Keratinocyte (primary cell): ENCODE data around the gene CTCFL. TPM values are rescaled to one million over a fixed set of nuclear protein-coding genes. Genes with fewer than 3 reads are reported as not detected.

Source experiments
- DNase-seq: peaks from one replicate; pipeline ENCODE4 v3.0.0-alpha.2; 2011; ENCODE audit warnings: low read depth, missing footprints, low spot score
- FAIRE-seq: peaks from 2 replicates; lab custom pipeline; 2011; peaks lifted over from hg19 to GRCh38; lab: Jason Lieb, UNC
- H2AFZ ChIP-seq: 2 replicates; pipeline ENCODE4 v1.6.0; 2012; ENCODE audit warnings: low read length, control low read depth, inconsistent platforms; ENCODE audit not compliant: control insufficient read depth
- H3K27ac ChIP-seq: 2 replicates; pipeline ENCODE4 v1.5.1; 2011; ENCODE audit warnings: low read length; ENCODE audit not compliant: control insufficient read depth, insufficient read depth
- H3K27me3 ChIP-seq: 3 replicates; pipeline ENCODE4 v1.6.0; 2011; ENCODE audit warnings: low read length; ENCODE audit not compliant: control insufficient read depth, insufficient read depth; ENCODE audit errors: extremely low read depth
- H3K36me3 ChIP-seq, 2 experiments: 2 replicates in 1 of 2; 3 replicates in 1 of 2; pipeline ENCODE4 v1.5.1; 2011; ENCODE audit warnings: low read length in 2 of 2, mild to moderate bottlenecking in 1 of 2; ENCODE audit not compliant: control insufficient read depth in 2 of 2, insufficient read depth in 2 of 2; ENCODE audit errors: extremely low read depth in 1 of 2
- H3K4me1 ChIP-seq: 3 replicates; pipeline ENCODE4 v1.5.1; 2011; ENCODE audit warnings: low read length; ENCODE audit not compliant: control insufficient read depth, insufficient read depth; ENCODE audit errors: extremely low read depth
- H3K4me2 ChIP-seq: 3 replicates; pipeline ENCODE4 v1.6.0; 2011; ENCODE audit warnings: low read depth, low read length; ENCODE audit not compliant: control insufficient read depth, insufficient read depth; ENCODE audit errors: extremely low read depth
- H3K4me3 ChIP-seq, 3 experiments: fragments of 200-600 bp in 1 of 3; sonication (generic) in 1 of 3; 2 replicates in 2 of 3; 3 replicates in 1 of 3; pipeline ENCODE4 v1.5.1; 2011 to 2016; ENCODE audit warnings: low read length in 3 of 3, mild to moderate bottlenecking in 3 of 3, control low read depth in 2 of 3, inconsistent platforms in 1 of 3, low read depth in 1 of 3, mixed read lengths in 1 of 3, mixed run types in 1 of 3, moderate library complexity in 1 of 3; ENCODE audit not compliant: control insufficient read depth in 2 of 3, insufficient read depth in 2 of 3; ENCODE audit errors: extremely low read depth in 1 of 3
- H3K79me2 ChIP-seq: 2 replicates; pipeline ENCODE4 v1.6.0; 2012; ENCODE audit warnings: low read length; ENCODE audit not compliant: control insufficient read depth, insufficient read depth
- H3K9ac ChIP-seq: 3 replicates; pipeline ENCODE4 v1.6.0; 2011; ENCODE audit warnings: low read length; ENCODE audit not compliant: control insufficient read depth, insufficient read depth; ENCODE audit errors: extremely low read depth
- H3K9me1 ChIP-seq: 3 replicates; pipeline ENCODE4 v1.6.0; 2011; ENCODE audit warnings: low read length; ENCODE audit not compliant: control insufficient read depth, insufficient read depth; ENCODE audit errors: extremely low read depth
- H3K9me3 ChIP-seq: 2 replicates; pipeline ENCODE4 v1.5.1; 2012; ENCODE audit warnings: low read depth, low read length; ENCODE audit not compliant: control insufficient read depth
- H4K20me1 ChIP-seq: 3 replicates; pipeline ENCODE4 v1.6.0; 2011; ENCODE audit warnings: low read length; ENCODE audit not compliant: control insufficient read depth, insufficient read depth; ENCODE audit errors: extremely low read depth
- EZH2 ChIP-seq: IDR thresholded peaks from one replicate; pipeline ENCODE4 v1.6.1; 2012; ENCODE audit warnings: inconsistent platforms, mild to moderate bottlenecking, low read length, moderate library complexity
- dilution Hi-C: fragments of 300-500 bp; cut with MboI; formaldehyde crosslinking; loops from one replicate; pipeline ENCODE4 v1.7.0; 2020; ENCODE audit warnings: low sequenced_read_pairs; ENCODE audit not compliant: extremely low pct_ligation_motif_present
- polyA plus RNA-seq, 5 experiments: library from polyadenylated mRNA; depleted of rRNA in 3 of 5; stranded (reverse) in 3 of 5; stranded (forward) in 1 of 5; unstranded in 1 of 5; fragments of >200 nt; gene quantifications; 1 replicate in 1 of 5; 2 replicates in 3 of 5; 3 replicates in 1 of 5; pipeline versions ENCODE4 v1.2.1 to v1.2.3, GENCODE V29; 2011 to 2012; ENCODE audit warnings: missing spikeins in 2 of 5, low read depth in 1 of 5, low replicate concordance in 1 of 5
- TF ChIP-seq, protein P1 (sequence below), 3 experiments: IDR thresholded peaks in 1 of 3; conservative IDR thresholded peaks in 1 of 3; optimal IDR thresholded peaks in 1 of 3; 2 replicates in 2 of 3; 3 replicates in 1 of 3; pipeline versions ENCODE3 to v1.5.1; 2011; ENCODE audit warnings: low read length in 3 of 3, mild to moderate bottlenecking in 3 of 3, moderate library complexity in 2 of 3, control low read depth in 1 of 3, inconsistent platforms in 1 of 3; ENCODE audit not compliant: insufficient read depth in 2 of 3; ENCODE audit errors: extremely low read depth in 1 of 3

The CTCFL gene
- polyA plus RNA-seq, 1 donor (not counting 4 experiments of a cell fraction or from before 2014, with no cell fraction given): not detected

DNA sequence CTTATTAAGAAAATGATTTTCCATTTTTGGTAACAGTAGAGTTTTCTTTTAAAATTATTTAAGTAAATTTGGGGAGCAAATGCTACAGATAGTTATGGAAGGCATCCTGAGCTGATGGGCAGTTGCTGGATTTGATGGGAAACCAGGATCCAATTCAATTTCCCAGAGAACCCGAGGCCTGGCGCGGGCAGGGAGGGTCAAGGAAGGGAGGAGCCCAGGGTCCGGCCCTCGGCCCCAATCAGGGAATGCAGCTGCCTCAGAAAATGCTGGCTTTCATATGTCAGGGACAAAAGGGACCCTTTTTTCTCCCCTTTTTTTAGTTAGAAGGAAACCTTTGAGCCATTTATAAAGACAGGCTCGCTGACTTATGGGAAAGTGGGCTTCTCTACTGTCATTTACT is 42.1 kb downstream of the CTCFL start:
- H2AFZ ChIP-seq: no peak overlapping the region
- no peak for TF ChIP-seq EZH2
- TF ChIP-seq, protein P1, sequence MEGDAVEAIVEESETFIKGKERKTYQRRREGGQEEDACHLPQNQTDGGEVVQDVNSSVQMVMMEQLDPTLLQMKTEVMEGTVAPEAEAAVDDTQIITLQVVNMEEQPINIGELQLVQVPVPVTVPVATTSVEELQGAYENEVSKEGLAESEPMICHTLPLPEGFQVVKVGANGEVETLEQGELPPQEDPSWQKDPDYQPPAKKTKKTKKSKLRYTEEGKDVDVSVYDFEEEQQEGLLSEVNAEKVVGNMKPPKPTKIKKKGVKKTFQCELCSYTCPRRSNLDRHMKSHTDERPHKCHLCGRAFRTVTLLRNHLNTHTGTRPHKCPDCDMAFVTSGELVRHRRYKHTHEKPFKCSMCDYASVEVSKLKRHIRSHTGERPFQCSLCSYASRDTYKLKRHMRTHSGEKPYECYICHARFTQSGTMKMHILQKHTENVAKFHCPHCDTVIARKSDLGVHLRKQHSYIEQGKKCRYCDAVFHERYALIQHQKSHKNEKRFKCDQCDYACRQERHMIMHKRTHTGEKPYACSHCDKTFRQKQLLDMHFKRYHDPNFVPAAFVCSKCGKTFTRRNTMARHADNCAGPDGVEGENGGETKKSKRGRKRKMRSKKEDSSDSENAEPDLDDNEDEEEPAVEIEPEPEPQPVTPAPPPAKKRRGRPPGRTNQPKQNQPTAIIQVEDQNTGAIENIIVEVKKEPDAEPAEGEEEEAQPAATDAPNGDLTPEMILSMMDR (optimal IDR thresholded peaks at IDR 0.05 in 1 of 3, IDR thresholded peaks at IDR 0.05 in 1 of 3, conservative IDR thresholded peaks at IDR 0.05 in 1 of 3; ENCODE audit: extremely low read depth in 1 of 3, insufficient read depth in 2 of 3, low read length in 3 of 3): no peak
- no peak for FAIRE-seq
- no peaks in the 10 kb centered on the region for H4K20me1 ChIP-seq
- H3K36me3 ChIP-seq: no peaks in the 10 kb centered on the region
- H3K79me2 ChIP-seq: no peaks in the 10 kb centered on the region
- no peak overlapping the region for H3K27ac ChIP-seq
- H3K4me3 ChIP-seq: no peak overlapping the region
- H3K9me1 ChIP-seq: no peaks in the 10 kb centered on the region
- no peak overlapping the region for H3K9ac ChIP-seq
- no peak for DNase-seq
- H3K4me1 ChIP-seq: no peaks in the 10 kb centered on the region
- dilution Hi-C loops: no loop called here
- no peak overlapping the region for H3K4me2 ChIP-seq
- H3K9me3 ChIP-seq: no peaks in the 10 kb centered on the region
- peaks cover 22% of the 10 kb centered on the region for H3K27me3 ChIP-seq

DNA sequence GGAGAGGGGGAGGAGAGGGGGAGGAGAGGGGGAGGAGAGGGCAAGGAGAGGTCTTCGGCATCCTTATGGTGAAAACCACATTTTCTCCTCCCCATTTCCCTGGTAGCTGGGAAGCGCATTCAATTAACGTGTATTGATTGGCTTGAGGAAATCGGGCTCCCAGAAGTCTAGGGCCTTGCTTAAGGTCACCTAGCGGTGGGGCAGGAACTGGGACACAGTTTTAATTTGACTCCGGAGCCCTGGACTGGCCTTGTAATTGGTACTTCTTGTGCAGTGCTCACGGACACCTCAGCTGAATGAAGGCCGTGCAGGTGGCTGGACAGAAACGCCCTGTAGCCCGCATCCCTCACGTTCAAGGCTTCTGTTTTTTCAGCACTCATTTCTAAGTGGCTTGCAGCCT is 42.8 kb downstream of the CTCFL start:
- no peaks in the 10 kb centered on the region for H3K9me3 ChIP-seq
- dilution Hi-C loops: no loop called here
- H3K9ac ChIP-seq: no peak overlapping the region
- no peaks in the 10 kb centered on the region for H4K20me1 ChIP-seq
- no peak overlapping the region for H3K4me3 ChIP-seq
- TF ChIP-seq, protein P1 (optimal IDR thresholded peaks at IDR 0.05 in 1 of 3, IDR thresholded peaks at IDR 0.05 in 1 of 3, conservative IDR thresholded peaks at IDR 0.05 in 1 of 3; ENCODE audit: extremely low read depth in 1 of 3, insufficient read depth in 2 of 3, low read length in 3 of 3): no peak
- TF ChIP-seq EZH2: no peak
- no peaks in the 10 kb centered on the region for H3K4me1 ChIP-seq
- H2AFZ ChIP-seq: no peak overlapping the region
- H3K36me3 ChIP-seq: no peaks in the 10 kb centered on the region
- H3K79me2 ChIP-seq: no peaks in the 10 kb centered on the region
- no peak overlapping the region for H3K4me2 ChIP-seq
- DNase-seq: no peak
- peaks cover 26% of the 10 kb centered on the region for H3K27me3 ChIP-seq
- no peak overlapping the region for H3K27ac ChIP-seq
- FAIRE-seq: no peak
- no peaks in the 10 kb centered on the region for H3K9me1 ChIP-seq
